ENCODE data around the gene PRIMPOL. TPM values are rescaled to one million over a fixed set of nuclear protein-coding genes. Genes with fewer than 3 reads are reported as not detected.

Gene PRIMPOL
- total and polyA plus RNA-seq, 5 donors from 2014 or later: 10.1 to 20.1 (median 16.5) TPM

- no peak for ATAC-seq (ENCODE audit: low read depth in 2 of 2)
- H3K9me3 ChIP-seq (ENCODE audit: control insufficient read depth in 2 of 2, low read length in 2 of 2): peaks cover 5 to 10% of the 10 kb centered on the region in 2 experiments
- Mint-ChIP-seq H3K27ac (no peak overlapping the region), H3K36me3 (peaks cover 34% of the 10 kb centered on the region), H3K4me1 (peaks cover 3 to 25% (median 9%) of the 10 kb centered on the region in 4 donors), H3K27me3 (no peaks in the 10 kb centered on the region), H3K9me3 (peaks cover 0 to 20% (median 5%) of the 10 kb centered on the region in 7 donors), H3K4me3 (no peak overlapping the region)
- H3K27ac ChIP-seq (ENCODE audit: insufficient read depth, low read length, poor library complexity, severe bottlenecking): no peak overlapping the region
- H3K4me3 ChIP-seq (ENCODE audit: low read depth, low read length): no peak overlapping the region
- DNase-seq: no peak
- no peaks in the 10 kb centered on the region for H3K4me1 ChIP-seq (ENCODE audit: control insufficient read depth, insufficient read depth, low read length, poor library complexity, severe bottlenecking)
- H3K36me3 ChIP-seq (ENCODE audit: control insufficient read depth, insufficient read depth, low read length): peaks cover 7% of the 10 kb centered on the region
- H3K27me3 ChIP-seq (ENCODE audit: control insufficient read depth, insufficient read depth, low read length): no peaks in the 10 kb centered on the region
These were observed 69.9 kb downstream of the PRIMPOL start for GRCh38 chr4:184719407-184719806.

GRCh38 chr4:184721254-184721653, 71.7 kb downstream of the PRIMPOL start:
- H3K27ac ChIP-seq (ENCODE audit: insufficient read depth, low read length, poor library complexity, severe bottlenecking): no peak overlapping the region
- no peaks in the 10 kb centered on the region for H3K4me1 ChIP-seq (ENCODE audit: control insufficient read depth, insufficient read depth, low read length, poor library complexity, severe bottlenecking)
- H3K4me3 Mint-ChIP-seq: no peak overlapping the region
- H3K27me3 ChIP-seq (ENCODE audit: control insufficient read depth, insufficient read depth, low read length): no peaks in the 10 kb centered on the region
- H3K36me3 Mint-ChIP-seq: peaks cover 37% of the 10 kb centered on the region
- H3K4me1 Mint-ChIP-seq: peaks cover 3 to 38% (median 10%) of the 10 kb centered on the region in 4 donors
- H3K4me3 ChIP-seq (ENCODE audit: low read depth, low read length): no peak overlapping the region
- H3K36me3 ChIP-seq (ENCODE audit: control insufficient read depth, insufficient read depth, low read length): peaks cover 4% of the 10 kb centered on the region
- ATAC-seq (ENCODE audit: low read depth in 2 of 2) (no peak), DNase-seq (no peak)
- no peak overlapping the region for H3K27ac Mint-ChIP-seq
- H3K27me3 Mint-ChIP-seq: no peaks in the 10 kb centered on the region
- peaks cover 5 to 10% of the 10 kb centered on the region in 2 experiments for H3K9me3 ChIP-seq (ENCODE audit: control insufficient read depth in 2 of 2, low read length in 2 of 2)
- peaks cover 0 to 20% (median 5%) of the 10 kb centered on the region in 7 donors for H3K9me3 Mint-ChIP-seq

- DNase-seq (peak in 1 of 3 donors; percentile 18), ATAC-seq (ENCODE audit: low read depth in 2 of 2) (no peak)
- peaks cover 5 to 10% of the 10 kb centered on the region in 2 experiments for H3K9me3 ChIP-seq (ENCODE audit: control insufficient read depth in 2 of 2, low read length in 2 of 2)
- H3K4me3 ChIP-seq (ENCODE audit: low read depth, low read length): no peak overlapping the region
- no peak overlapping the region for H3K27ac ChIP-seq (ENCODE audit: insufficient read depth, low read length, poor library complexity, severe bottlenecking)
- Mint-ChIP-seq H3K27me3 (no peaks in the 10 kb centered on the region), H3K4me1 (peaks cover 3 to 41% (median 10%) of the 10 kb centered on the region in 4 donors), H3K27ac (peak overlapping the region in 1 of 3 donors; percentile 11), H3K36me3 (peaks cover 30% of the 10 kb centered on the region), H3K4me3 (peak overlapping the region in 1 of 4 donors; percentile 54), H3K9me3 (peaks cover 0 to 20% (median 5%) of the 10 kb centered on the region in 7 donors)
- peaks cover 4% of the 10 kb centered on the region for H3K36me3 ChIP-seq (ENCODE audit: control insufficient read depth, insufficient read depth, low read length)
- no peaks in the 10 kb centered on the region for H3K27me3 ChIP-seq (ENCODE audit: control insufficient read depth, insufficient read depth, low read length)
- no peaks in the 10 kb centered on the region for H3K4me1 ChIP-seq (ENCODE audit: control insufficient read depth, insufficient read depth, low read length, poor library complexity, severe bottlenecking)
These were observed 73.3 kb downstream of the PRIMPOL start for GRCh38 chr4:184722798-184723197.

- Histone ChIP-seq H3K36me3 (ENCODE audit: control insufficient read depth, insufficient read depth, low read length) (no peaks in the 10 kb centered on the region), H3K4me1 (ENCODE audit: control insufficient read depth, insufficient read depth, low read length, poor library complexity, severe bottlenecking) (no peaks in the 10 kb centered on the region), H3K27ac (ENCODE audit: insufficient read depth, low read length, poor library complexity, severe bottlenecking) (no peak overlapping the region), H3K4me3 (ENCODE audit: low read depth, low read length) (no peak overlapping the region), H3K9me3 (ENCODE audit: control insufficient read depth in 2 of 2, low read length in 2 of 2) (no peaks in the 10 kb centered on the region), H3K27me3 (ENCODE audit: control insufficient read depth, insufficient read depth, low read length) (no peaks in the 10 kb centered on the region)
- ATAC-seq (ENCODE audit: low read depth in 2 of 2) (no peak), DNase-seq (no peak)
- H3K27ac Mint-ChIP-seq: no peak overlapping the region
- no peaks in the 10 kb centered on the region for H3K9me3 Mint-ChIP-seq
- H3K4me1 Mint-ChIP-seq: peaks cover 3 to 57% (median 12%) of the 10 kb centered on the region in 4 donors
- H3K4me3 Mint-ChIP-seq: peak overlapping the region in 1 of 4 donors; percentile 59
- H3K36me3 Mint-ChIP-seq: peaks cover 10% of the 10 kb centered on the region
- H3K27me3 Mint-ChIP-seq: no peaks in the 10 kb centered on the region
These were observed 77.9 kb downstream of the PRIMPOL start for GRCh38 chr4:184727430-184727829.

- no peak overlapping the region for H3K27ac ChIP-seq (ENCODE audit: insufficient read depth, low read length, poor library complexity, severe bottlenecking)
- peak overlapping the region in 1 of 3 donors; percentile 6 for H3K27ac Mint-ChIP-seq
- no peak for ATAC-seq (ENCODE audit: low read depth in 2 of 2)
- peaks cover 5% of the 10 kb centered on the region for H3K36me3 Mint-ChIP-seq
- DNase-seq: no peak
- peaks cover 5 to 51% (median 14%) of the 10 kb centered on the region in 4 donors for H3K4me1 Mint-ChIP-seq
- H3K27me3 Mint-ChIP-seq: no peaks in the 10 kb centered on the region
- H3K4me3 Mint-ChIP-seq: peak overlapping the region in 1 of 4 donors; percentile 52
- no peak overlapping the region for H3K4me3 ChIP-seq (ENCODE audit: low read depth, low read length)
- H3K36me3 ChIP-seq (ENCODE audit: control insufficient read depth, insufficient read depth, low read length): no peaks in the 10 kb centered on the region
- no peaks in the 10 kb centered on the region for H3K9me3 Mint-ChIP-seq
- peaks cover 10% of the 10 kb centered on the region for H3K4me1 ChIP-seq (ENCODE audit: control insufficient read depth, insufficient read depth, low read length, poor library complexity, severe bottlenecking)
- no peaks in the 10 kb centered on the region for H3K9me3 ChIP-seq (ENCODE audit: control insufficient read depth in 2 of 2, low read length in 2 of 2)
- H3K27me3 ChIP-seq (ENCODE audit: control insufficient read depth, insufficient read depth, low read length): no peaks in the 10 kb centered on the region
These were observed 79.3 kb downstream of the PRIMPOL start for GRCh38 chr4:184728858-184729257.

GRCh38 chr4:184729946-184730345, 80.4 kb downstream of the PRIMPOL start:
- Mint-ChIP-seq H3K27me3 (no peaks in the 10 kb centered on the region), H3K9me3 (no peaks in the 10 kb centered on the region), H3K4me3 (peak overlapping the region in 2 of 4 donors; percentile 40 to 55), H3K36me3 (no peaks in the 10 kb centered on the region), H3K4me1 (peaks cover 8 to 52% (median 16%) of the 10 kb centered on the region in 4 donors), H3K27ac (no peak overlapping the region)
- H3K36me3 ChIP-seq (ENCODE audit: control insufficient read depth, insufficient read depth, low read length): no peaks in the 10 kb centered on the region
- H3K4me3 ChIP-seq (ENCODE audit: low read depth, low read length): no peak overlapping the region
- H3K27me3 ChIP-seq (ENCODE audit: control insufficient read depth, insufficient read depth, low read length): no peaks in the 10 kb centered on the region
- peaks cover 18% of the 10 kb centered on the region for H3K4me1 ChIP-seq (ENCODE audit: control insufficient read depth, insufficient read depth, low read length, poor library complexity, severe bottlenecking)
- ATAC-seq (ENCODE audit: low read depth in 2 of 2): no peak
- DNase-seq: no peak
- no peak overlapping the region for H3K27ac ChIP-seq (ENCODE audit: insufficient read depth, low read length, poor library complexity, severe bottlenecking)
- H3K9me3 ChIP-seq (ENCODE audit: control insufficient read depth in 2 of 2, low read length in 2 of 2): no peaks in the 10 kb centered on the region

GRCh38 chr4:184731056-184731455, 81.5 kb downstream of the PRIMPOL start:
- Histone ChIP-seq H3K9me3 (ENCODE audit: control insufficient read depth in 2 of 2, low read length in 2 of 2) (no peaks in the 10 kb centered on the region), H3K36me3 (ENCODE audit: control insufficient read depth, insufficient read depth, low read length) (no peaks in the 10 kb centered on the region), H3K4me1 (ENCODE audit: control insufficient read depth, insufficient read depth, low read length, poor library complexity, severe bottlenecking) (peaks cover 18% of the 10 kb centered on the region), H3K4me3 (ENCODE audit: low read depth, low read length) (no peak overlapping the region), H3K27ac (ENCODE audit: insufficient read depth, low read length, poor library complexity, severe bottlenecking) (no peak overlapping the region), H3K27me3 (ENCODE audit: control insufficient read depth, insufficient read depth, low read length) (no peaks in the 10 kb centered on the region)
- ATAC-seq (ENCODE audit: low read depth in 2 of 2) (no peak), DNase-seq (no peak)
- H3K27ac Mint-ChIP-seq: peak overlapping the region in 1 of 3 donors; percentile 0
- no peaks in the 10 kb centered on the region for H3K36me3 Mint-ChIP-seq
- H3K27me3 Mint-ChIP-seq: no peaks in the 10 kb centered on the region
- H3K4me3 Mint-ChIP-seq: peak overlapping the region in 2 of 4 donors; percentile 72 to 79
- peaks cover 6 to 45% (median 14%) of the 10 kb centered on the region in 4 donors for H3K4me1 Mint-ChIP-seq
- no peaks in the 10 kb centered on the region for H3K9me3 Mint-ChIP-seq

- DNase-seq (no peak), ATAC-seq (ENCODE audit: low read depth in 2 of 2) (no peak)
- H3K27ac Mint-ChIP-seq: no peak overlapping the region
- no peaks in the 10 kb centered on the region for H3K9me3 Mint-ChIP-seq
- H3K36me3 Mint-ChIP-seq: no peaks in the 10 kb centered on the region
- Histone ChIP-seq H3K36me3 (ENCODE audit: control insufficient read depth, insufficient read depth, low read length) (no peaks in the 10 kb centered on the region), H3K27ac (ENCODE audit: insufficient read depth, low read length, poor library complexity, severe bottlenecking) (no peak overlapping the region), H3K27me3 (ENCODE audit: control insufficient read depth, insufficient read depth, low read length) (no peaks in the 10 kb centered on the region), H3K4me3 (ENCODE audit: low read depth, low read length) (no peak overlapping the region), H3K4me1 (ENCODE audit: control insufficient read depth, insufficient read depth, low read length, poor library complexity, severe bottlenecking) (peaks cover 18% of the 10 kb centered on the region), H3K9me3 (ENCODE audit: control insufficient read depth in 2 of 2, low read length in 2 of 2) (no peaks in the 10 kb centered on the region)
- peak overlapping the region; percentile 68 to 98 (median 87) for H3K4me3 Mint-ChIP-seq
- no peaks in the 10 kb centered on the region for H3K27me3 Mint-ChIP-seq
- peaks cover 6 to 45% (median 14%) of the 10 kb centered on the region in 4 donors for H3K4me1 Mint-ChIP-seq
These were observed 82.6 kb downstream of the PRIMPOL start for GRCh38 chr4:184732126-184732525.
